H54 (cell line): ENCODE results near the gene BMAL1.

ENCODE experiments used
- DNase-seq: peaks from one replicate; pipeline ENCODE4 v3.0.0; 2011; ENCODE audit warnings: low spot score, mixed read lengths; ENCODE audit not compliant: insufficient read length
- FAIRE-seq: peaks from 3 replicates; lab custom pipeline; 2011; peaks lifted over from hg19 to GRCh38; lab: Jason Lieb, UNC
- POLR2A ChIP-seq: IDR thresholded peaks from 2 replicates; pipeline ENCODE4 v1.6.1; 2011; ENCODE audit warnings: low read depth, mild to moderate bottlenecking, low read length

BMAL1 gene

GRCh38 chr11:13277768-13278608 is at the start of gene BMAL1:
BMAL1 (plus strand) TSS chr11:13277790; CDS start chr11:13354309, 76,519 bp downstream.
- TF ChIP-seq POLR2A = peak; percentile 45; the same call in 1 of the 2 replicates
- no peak for FAIRE-seq
- peak; percentile 43 for DNase-seq

DNA sequence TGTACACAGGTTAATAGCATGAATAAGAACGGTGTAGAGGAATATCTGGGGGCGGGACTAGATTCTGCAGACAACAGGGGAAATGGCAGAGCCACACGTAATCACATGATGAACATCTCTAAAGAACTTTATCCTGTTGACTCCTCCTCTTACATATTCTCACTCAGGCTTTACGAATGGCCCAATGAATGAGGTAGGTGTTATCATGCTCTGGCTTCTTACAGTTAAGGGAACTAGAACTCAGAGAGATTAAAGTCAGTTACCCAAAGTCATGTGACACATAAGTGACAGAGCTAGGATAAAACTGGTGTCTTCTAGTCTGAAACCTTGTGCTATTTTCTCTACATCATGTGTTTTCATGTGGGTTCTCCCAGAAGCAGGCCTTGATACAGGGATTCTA is 49.0 kb upstream of the BMAL1 start:
- FAIRE-seq (no peak), DNase-seq (no peak)
- no peak for TF ChIP-seq POLR2A

- no peak for TF ChIP-seq POLR2A
- no peak for FAIRE-seq
Observed at GRCh38 chr11:13229136-13229535, 48.5 kb upstream of the BMAL1 start.

GRCh38 chr11:13229711-13230318 is 47.8 kb upstream of the BMAL1 start:
- no peak for TF ChIP-seq POLR2A
- FAIRE-seq = no peak
- no peak for DNase-seq

More at GRCh38 chr11:13229136-13229535, 48.5 kb upstream of the BMAL1 start:
- no peak for DNase-seq

- FAIRE-seq (no peak), DNase-seq (no peak)
- no peak for TF ChIP-seq POLR2A
Observed at GRCh38 chr11:13233173-13233745, 44.3 kb upstream of the BMAL1 start.

DNA sequence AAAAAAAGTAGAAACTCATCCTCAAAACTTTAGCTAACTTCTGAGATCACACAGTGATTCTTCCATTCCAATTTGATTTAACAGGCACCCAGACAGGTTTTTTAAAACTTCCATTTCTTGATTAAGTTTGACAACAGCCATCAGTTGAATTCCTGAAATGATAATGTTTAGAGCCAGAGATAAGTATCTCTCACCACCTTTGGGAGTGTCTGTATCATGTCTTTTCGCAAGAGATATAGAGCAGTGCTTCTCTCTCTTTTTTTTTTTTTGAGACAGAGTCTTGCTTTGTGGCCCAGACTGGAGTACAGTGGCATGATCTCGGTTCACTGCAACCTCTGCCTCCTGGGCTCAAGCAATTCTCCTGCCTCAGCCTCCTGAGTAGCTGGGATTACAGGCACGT is 41.7 kb upstream of the BMAL1 start:
- FAIRE-seq (no peak), DNase-seq (no peak)
- no peak for TF ChIP-seq POLR2A

GRCh38 chr11:13236626-13237025 is 41.0 kb upstream of the BMAL1 start:
- no peak for TF ChIP-seq POLR2A
- no peak for DNase-seq
- FAIRE-seq = no peak

DNA sequence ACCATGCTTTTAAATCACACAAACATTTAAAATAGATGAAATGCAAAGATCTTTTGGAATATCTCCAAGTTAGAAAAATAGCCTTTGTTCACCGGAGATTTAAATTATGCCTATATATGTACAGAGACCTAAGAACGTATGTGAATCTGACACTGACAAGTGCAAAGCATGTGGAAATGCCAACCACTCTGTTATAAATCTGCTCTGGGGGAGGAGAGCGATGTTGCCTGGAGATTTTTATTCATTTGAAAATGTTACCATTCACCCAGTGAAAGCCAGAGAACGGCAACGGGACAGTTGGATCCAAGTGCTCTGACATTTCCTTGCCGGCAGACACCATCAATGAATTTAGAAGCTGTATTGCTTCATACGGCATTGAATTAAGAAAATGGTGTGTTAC is 39.8 kb upstream of the BMAL1 start:
- TF ChIP-seq POLR2A = no peak
- DNase-seq (no peak), FAIRE-seq (no peak)

DNA sequence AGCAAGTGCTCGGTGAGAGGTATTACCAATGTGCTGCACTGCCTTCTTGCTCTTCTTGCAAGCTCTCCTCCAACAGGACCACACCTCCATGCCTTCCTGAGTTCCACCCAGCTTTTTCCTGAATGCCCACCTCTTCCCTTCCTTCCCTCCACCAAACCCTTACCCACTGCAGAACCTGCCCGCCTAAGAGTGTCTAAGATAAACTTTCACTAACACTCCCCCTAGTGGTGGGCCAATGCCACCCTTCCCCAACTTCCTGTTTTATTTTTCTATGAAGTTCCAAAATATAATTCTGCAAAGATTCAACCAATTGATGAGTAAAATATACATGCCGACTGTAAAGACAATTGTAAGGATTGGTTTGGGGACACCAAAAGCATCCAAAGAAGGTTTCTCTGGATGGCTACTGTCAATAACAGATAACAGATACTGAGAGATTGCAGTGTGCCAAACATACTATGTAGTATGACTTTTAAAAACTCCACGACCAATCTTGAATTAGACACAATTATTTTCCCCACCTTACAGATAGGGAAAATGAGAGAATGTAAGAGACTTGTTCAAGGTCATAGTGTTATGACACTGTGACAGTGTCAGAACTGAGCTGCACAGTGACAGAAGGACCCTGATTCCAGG is 38.6 kb upstream of the BMAL1 start:
- no peak for TF ChIP-seq POLR2A
- no peak for FAIRE-seq

GRCh38 chr11:13242564-13242963 is 35.0 kb upstream of the BMAL1 start:
- DNase-seq (no peak), FAIRE-seq (no peak)
- no peak for TF ChIP-seq POLR2A

More for the DNA sequence above, 38.6 kb upstream of the BMAL1 start:
- DNase-seq = no peak

DNA sequence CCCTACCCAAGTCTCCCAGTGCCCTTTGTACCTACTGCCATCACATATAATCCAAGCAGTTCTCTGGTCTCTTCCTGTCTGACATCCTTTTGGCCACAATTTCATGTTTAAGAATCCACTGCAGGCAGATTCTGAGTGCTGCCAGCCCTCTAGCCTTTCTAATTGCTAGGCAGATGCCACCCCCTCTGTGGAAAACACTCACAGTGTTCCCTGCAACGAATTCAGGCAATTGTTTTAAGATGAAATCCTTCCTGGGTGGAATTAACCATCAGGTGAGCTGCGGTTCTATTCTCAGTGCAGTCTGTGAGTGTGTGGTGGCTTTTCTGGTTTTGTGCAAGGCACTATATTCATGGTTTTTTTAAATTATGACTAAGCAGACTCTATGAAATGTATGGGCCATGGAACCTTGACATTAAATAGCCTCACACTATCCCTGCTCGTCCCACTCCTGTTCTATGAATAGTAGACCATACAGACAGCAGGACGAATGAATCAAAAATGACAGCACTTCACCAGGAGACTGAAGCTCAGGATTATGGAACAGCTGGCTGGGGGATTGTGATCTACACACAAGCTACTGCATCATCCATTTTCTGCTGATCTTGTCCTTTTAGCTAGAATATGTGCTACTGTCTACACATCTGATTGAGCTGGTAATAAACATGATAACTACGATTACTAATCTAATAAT is 29.8 kb upstream of the BMAL1 start:
- DNase-seq = no peak
- no peak for TF ChIP-seq POLR2A
- no peak for FAIRE-seq

- no peak for FAIRE-seq
- TF ChIP-seq POLR2A = no peak
- no peak for DNase-seq
Observed at GRCh38 chr11:13249177-13249576, 28.4 kb upstream of the BMAL1 start.

GRCh38 chr11:13249992-13250391 is 27.6 kb upstream of the BMAL1 start:
- FAIRE-seq (no peak), DNase-seq (no peak)
- TF ChIP-seq POLR2A = no peak
